NOMO-1 treated with dmso at 0.1 percent for 144 hours (cell line): ENCODE measurements around the gene ROR1.
"Not testable (repeated sequence)": the region's sequence is repeated elsewhere in the genome, so short reads cannot be mapped to it uniquely, and the experiment has no call there.

Experiments used
- DNase-seq: peaks from one replicate; lab custom pipeline; 2025; ENCODE audit not compliant: unreplicated experiment; lab: John Stamatoyannopoulos, UW

ROR1 gene

DNA sequence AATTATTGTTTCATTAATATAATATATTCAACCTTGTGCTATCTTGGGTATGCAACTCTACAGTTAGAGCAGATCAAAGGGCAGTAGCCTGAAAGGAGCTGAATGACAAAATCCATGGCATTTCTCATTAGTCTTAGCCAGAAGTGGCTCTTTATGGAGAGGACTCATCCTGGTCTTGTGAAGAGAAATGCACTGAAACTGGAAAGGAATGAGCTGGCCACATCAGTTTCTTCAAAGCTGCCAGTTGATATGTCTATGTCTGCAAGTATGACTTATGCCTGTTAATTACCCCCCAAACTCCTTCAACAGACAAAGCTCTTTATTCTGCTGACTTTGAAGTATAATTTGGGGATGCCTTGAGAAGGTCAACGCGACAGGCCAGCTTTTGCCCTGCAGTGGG, 310.6 kb downstream of the ROR1 start:
- DNase-seq, result no peak

DNA sequence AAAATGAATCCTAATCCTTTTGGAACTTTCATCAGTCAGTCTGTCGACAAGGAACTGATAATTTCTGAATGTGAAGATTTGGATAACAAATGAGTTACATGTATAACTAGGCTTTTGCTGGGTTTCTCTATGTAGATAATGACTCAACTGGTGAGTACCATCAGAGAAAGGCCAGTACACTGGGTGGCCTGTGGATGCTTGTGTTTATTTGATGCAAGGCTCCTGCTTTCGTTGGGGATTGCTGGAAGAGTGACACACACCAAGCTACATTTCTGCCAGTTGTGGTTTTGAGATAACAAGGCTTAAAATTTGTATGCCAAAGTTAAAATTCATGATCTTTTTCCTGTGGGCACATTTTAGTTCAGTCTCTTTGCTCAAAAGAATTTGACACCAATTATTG, 314.0 kb downstream of the ROR1 start:
- DNase-seq, result no peak

DNA sequence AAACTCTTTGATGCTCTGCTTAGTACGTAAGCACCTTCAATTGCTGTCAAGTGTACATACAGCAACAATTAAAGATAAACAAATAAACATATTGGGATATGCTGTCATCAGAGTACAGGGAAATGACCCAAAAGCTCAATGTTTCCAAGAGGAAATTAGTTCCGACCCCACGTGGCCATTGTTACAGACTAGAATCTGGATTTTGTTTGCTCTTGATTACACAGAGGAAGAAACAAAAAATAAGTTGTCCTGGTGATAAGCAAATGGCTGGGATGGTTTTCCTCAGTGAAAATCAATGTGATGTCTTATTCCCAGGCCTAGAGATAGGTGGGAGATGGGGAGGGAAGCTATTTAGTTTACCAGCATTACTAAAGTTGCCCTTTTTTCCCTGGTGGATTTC, 316.6 kb downstream of the ROR1 start:
- no peak for DNase-seq

DNA sequence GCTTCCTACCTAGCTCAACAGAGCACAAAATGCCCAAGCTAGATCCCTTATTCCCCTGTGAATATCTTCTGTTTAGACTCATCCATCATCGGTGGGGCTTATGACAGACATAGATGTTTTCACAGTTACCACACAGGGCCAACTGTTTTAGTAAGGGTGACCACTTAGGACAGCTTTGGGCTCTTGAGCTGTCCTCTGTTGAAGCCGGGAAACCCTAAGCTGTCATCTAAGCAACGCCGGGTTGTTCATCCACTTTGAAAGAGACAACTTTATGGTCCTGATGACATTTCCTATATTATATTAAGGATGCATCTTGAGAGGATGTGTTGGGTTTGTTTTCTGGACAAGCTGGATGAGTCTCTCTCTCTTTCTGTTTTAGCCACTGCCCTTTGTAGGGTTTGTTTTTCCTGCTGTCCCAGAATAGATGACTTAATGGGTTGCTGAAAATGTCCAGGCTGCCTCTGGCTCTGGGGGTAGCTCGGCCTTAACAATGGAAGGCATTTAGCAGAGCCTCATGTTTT, 319.1 kb downstream of the ROR1 start:
- DNase-seq, result no peak

DNA sequence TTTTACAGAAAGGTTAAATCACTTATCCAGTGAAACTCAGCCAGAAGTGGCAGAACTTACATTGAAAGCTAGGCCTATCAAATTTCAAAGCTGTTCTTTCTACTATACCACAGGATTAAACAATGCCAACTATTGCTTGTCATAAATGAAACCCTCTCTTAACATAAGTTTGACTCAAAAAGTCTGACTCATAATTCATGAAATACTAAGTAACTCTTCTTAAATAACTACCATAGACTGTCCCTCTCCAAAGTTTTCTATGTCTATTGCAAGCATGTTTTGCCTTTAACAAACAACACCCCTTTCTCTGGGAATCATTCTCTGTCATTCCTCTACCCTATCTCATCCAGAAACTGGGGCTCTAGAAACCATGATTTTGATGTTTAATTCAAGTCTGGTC, 320.1 kb downstream of the ROR1 start:
- DNase-seq, result no peak

DNA sequence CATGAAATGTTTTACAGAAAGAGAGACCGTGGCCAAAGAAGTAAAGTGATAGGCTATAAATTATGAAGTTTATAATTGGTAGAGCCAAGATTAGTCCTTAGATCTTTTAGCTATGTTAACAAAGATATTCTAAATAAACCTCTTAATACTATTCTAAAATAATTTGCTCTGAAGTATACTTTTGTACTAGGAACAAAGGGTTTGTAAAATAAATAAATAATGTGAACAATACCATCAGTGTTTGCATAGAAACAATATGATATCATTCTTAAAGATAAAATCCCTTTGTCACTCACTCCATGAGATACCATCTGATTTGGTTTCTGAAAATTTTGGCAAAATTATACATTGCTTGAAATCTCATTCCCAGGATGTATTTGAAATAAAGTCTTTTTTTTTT, 322.0 kb downstream of the ROR1 start:
- DNase-seq, result no peak

DNA sequence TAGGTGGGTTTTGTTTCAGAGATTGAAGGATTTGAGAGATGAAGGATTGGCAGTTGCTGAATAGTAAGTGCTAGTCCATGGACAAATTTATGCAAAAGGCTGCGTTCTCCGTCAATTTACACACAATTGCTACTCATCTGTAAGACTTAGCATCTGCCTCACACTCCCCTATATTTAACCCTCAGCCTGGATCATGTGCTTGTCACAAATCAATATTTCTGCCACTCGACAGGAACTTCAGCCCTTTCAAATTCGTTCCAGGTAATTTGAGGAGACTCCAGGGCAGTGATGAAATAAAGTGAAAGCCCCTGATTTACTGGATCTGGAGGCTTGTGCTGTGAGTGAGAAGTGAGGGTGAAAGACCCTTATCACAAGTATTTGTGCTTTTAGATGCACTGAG, 324.0 kb downstream of the ROR1 start:
- no peak for DNase-seq

DNA sequence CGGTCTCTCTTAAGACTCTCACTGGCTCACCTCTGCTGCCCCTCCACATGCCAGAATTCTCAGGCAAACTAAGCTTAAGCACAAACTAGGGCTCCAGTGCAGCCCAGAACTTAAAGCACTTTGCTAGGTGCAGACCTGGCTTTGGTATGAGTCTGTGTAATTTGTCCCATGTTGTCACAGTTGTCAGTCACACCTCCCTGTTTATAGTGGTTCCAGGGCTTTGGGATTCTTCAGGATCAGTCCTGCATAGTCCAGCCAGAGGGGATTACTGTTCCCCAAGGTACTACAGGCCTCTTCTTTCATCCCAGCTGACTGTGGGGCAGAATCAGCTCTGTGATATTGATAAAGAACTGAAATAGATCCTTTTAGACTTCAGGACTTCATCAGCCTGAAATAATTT, 324.6 kb downstream of the ROR1 start:
- no peak for DNase-seq

DNA sequence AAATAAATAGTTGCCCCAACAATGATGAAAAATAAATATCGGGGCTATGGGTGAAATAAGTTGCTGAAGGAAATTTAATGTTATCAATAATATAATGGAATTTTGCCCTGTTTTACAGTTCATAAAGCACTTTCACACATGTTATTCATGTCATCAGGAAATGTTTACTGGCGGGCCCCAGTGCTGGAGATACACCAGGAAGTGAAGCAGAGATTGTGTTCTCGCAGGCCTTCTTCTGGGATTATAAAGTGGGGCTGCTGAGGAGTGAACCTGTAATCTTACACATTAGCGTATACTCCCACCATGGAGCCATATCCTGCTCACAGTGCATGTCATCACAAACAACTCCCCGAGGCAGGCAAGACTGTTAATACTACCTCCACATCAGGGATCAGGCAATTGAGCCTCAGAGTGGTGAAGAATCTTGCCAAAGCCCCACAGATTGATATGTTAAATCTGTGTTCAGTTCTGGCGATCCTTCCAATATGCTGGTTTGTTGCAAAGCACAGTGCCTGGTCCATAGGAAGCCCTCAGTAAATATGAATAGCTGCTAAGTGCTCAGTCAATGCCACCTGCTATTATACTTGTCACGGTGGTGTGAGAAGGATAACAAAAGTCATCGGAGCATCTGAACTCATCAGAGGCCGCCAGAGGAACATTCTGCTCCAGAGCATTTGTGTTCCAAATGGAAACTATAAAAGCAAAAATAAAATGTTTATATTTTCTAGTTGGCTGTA, 325.2 kb downstream of the ROR1 start:
- no peak for DNase-seq

DNA sequence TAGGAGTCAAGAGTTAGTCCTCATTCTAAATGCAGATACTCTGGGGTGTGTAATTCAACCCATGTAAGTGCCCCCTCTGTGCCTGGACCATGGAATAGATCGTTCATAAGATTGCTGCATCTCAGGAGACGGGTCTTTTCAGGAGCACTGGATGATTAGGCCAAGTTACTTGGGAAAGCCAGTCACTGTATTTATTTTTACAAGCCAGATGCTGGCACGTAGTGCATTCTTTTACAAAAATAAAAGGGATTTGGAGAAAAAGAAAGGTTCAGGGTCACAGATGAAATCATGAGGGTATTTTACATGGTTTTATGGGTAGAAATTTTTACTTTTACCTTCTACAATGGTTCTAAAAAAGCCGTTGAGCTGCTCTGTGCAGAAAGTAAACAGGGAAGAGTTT, 327.0 kb downstream of the ROR1 start:
- DNase-seq, result no peak

DNA sequence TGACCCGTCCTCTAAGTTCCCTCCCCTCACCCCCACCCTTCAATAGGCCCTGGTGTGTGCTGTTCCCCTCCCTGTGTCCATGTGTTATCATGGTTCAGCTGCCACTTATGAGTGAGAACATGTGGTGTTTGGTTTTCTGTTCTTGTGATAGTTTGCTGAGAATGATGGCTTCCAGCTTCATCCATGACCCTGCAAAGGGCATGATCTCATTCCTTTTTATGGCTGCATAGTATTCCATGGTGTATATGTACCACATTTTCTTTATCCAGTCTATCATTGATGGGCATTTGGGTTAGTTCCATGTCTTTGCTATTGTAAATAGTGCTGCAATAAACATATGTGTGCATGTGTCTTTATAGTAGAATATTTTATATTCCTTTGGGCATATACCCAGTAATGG, 330.8 kb downstream of the ROR1 start:
- not testable (repeated sequence) for DNase-seq

DNA sequence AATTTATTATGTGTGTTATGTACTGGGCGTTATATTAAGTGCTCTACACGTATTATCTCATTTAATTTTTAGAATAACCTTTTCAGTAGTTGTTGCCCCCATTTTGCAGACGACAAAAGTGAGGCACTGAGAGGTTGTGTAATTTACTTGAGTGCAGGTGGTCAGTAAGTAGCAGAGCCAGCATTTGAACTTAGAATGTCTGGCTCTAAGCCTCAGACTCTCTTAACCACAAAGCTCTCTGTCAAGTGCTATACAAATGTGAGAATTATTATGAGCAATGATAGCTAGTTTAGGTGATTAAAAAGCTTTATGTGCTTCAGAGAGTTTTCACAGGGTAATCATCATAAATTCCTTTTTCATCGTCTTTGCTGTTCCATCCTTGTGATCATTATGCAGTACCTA, 333.3 kb downstream of the ROR1 start:
- DNase-seq, result no peak

DNA sequence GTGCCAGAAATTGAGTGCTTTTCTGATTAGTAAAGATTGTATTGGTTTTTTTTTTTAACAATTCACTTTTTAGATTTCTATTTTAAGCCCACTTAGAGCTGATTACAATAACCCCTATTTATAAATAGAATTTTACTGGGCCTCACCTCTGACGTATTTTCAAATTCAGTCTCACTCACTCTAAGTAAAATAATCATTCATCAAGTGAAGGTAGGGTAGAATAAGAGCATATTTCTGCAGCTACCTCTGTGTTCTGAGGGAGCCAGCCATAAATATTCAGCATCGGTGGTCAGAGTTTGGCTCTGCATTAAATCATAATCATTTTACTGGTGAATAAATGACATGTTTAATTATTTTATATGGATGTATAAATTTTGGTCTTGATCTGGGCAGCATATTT, 333.8 kb downstream of the ROR1 start:
- no peak for DNase-seq

DNA sequence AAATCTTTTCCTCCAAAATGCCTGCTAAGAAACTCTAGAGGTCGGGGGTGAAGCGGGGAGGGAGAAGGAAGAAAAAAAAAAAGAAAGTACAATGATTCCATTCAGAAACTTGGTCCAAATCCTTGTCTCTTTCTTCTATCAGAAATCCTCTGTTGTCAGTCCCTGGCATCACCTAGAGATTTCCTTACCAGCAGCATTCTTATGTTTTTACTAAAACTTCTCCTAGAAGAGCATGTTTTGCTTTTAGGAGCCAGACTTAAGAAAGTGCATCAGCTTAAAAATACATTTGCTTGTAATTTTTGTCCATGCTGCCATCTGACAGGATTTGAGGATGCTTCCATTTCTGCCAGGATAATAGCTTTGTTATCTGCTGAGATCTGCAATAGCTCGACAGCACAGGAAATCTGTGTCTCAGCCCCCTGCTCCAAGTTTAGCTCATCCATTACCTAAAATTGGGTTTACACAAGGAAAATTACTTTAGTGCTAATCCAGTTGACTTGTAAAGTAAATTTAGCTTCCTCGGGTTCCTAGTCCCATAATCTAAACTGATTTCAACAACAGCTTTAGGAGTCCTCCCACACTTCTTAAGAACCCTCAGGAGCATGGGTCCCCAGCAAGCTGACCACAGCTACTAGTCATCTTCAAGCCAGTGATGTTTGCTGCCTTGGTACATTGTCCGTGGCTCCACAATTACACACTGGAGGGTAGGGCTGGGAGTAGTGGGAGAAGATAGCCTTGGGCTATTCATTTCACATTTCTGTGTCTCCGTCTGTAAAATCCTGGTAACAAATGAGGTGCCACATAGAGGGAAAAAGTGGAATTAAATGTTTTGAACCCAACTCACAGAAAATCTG, 337.3 kb downstream of the ROR1 start:
- no peak for DNase-seq

DNA sequence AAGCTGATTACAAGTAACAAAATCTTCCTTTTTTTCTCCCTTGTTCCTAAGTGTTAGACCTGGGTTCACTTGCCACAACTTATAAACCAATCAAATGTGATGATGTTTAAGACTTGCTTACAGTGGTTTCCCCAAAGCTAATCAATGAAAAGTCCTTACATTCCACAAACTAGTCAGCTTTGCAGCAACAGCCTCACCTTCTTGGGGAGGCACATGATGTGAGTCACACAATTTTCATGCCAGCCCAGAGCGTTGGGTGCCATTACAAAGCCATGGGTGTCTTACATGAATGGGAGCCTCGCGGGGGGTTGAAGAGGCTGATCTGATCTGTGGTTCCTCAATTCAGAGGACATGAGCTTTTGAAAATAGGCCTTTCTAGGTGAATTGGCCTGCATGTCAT, 338.0 kb downstream of the ROR1 start:
- DNase-seq, result no peak

DNA sequence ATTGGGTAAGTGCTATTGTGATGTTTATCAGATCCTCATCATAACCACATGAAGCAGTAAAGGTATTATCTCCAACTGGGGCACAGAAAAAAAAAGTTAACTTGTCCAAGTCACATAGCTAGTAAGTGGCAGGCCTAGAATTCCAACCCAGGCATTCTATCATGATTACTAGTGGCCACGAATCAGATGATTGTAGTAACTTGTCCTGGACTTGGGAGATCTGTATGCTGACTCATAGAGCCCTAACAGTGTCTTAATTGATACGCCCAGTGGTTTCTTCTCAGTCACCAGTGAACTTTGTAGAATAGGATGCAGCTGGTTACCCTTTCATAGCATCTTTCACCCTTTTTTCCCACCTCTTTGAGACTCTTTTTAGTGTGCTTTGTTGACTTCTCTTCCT, 338.5 kb downstream of the ROR1 start:
- no peak for DNase-seq

DNA sequence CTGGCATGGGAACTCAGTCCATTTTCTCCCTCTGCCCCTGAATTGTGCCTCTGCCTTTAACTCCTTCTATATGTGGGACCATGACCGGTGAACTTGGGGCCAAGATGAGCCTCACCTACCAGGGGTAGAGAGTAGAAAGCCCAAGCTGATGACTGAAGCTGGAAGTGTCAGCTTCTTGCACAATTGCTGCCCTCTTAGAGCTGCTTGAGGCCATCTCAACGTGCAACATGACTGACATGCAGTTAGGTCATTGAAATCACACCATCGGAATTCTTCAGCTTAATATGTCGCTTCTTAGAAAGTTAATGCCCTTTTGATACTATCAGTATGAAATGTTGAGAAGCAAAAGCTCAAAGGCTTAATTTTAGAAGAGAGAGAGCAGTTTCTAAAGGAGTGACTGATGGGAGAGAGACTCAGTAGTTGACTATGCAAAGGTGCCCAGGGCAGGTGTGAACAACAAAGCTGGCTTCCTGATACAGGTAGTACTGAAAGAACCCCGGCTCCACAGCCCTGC, 340.3 kb downstream of the ROR1 start:
- no peak for DNase-seq

DNA sequence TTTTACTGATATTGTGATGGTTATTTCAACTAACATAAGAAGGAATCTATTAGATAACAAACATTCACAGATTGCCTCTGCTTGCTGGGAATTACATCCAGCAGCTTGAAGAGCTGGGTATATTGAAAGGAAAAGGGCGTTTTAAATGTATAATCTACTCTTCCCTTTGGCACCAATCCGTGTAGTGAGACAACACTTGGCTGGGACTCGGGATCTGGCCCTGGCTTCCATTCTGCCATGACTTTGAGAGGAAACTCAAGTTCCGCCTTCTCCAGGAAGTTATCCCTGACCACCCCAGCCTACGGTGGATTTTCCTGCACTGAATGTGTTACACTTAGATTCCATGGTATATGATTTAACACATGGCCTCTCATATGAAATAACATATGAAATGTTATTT, 342.7 kb downstream of the ROR1 start:
- no peak for DNase-seq

DNA sequence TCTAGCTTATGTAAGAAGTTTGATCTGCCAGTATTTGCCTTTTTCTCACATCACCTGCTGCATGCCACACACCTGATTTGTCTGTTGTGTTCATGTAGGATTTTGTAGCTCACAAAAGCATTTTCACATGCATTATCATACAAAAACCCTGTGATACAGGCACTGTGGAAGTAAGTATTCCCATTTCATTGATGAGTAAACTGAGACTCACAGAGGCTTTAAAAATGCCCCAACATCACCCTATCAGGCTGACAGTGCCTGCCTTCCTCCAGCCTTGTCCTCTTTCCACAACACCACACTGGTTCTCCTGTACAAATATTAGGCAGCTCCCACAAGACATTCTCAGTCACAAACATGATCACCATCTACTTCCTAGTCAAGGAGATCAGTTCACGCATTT, 343.7 kb downstream of the ROR1 start:
- no peak for DNase-seq

DNA sequence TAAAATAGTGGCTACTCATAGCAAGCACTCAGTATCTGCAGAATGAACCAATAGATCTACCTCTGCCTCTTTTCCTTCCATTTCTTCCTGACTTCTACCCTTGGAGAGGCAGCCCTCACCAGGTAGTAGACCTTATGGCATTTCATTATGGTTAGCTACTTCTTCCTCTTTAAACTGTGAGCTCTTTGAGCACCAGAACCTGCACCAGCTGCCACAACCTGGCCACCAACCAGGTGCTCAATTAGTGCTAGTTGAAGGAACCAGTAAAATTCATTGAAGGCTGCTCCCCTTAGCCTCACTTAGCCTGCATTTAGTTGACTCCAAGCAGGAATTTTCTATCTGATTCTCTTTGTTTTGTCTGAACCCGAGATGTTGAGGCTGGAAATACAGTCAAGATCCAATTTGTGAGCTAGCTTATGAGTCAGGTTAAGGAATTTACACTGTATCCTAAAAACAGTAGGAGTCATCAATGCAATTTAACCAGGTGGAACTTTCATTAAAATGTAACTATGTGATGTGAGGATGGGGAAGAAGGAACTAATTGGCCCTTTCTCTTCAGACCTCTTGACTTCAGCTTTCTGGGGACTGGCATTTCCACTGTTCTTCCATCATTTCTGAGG, 348.1 kb downstream of the ROR1 start:
- DNase-seq, result no peak

DNA sequence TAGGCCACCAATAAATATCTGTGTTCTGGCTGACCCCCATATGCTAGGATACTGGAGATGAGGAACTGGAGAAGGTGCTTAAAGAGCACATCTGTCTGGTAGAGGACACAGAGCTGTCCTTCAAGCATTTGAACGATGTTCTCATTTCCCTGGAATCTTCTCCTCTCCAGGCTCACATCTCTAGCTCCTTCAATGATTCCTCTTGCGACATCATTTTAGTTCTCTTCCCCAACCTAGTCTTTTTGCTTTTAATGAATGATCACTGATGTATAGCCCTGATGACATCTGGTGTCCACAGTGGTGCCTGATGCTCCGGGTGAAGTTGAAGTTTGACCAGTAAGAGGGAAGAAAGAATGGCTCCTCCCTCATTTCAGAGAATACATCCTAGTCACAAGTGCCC, 348.8 kb downstream of the ROR1 start:
- no peak for DNase-seq
